Effector memory CD4-positive, alpha-beta T cell (primary cell): ENCODE measurements around the gene RP9.

Source experiments
- DNase-seq, 3 donors: peaks; one replicate each; pipeline ENCODE4 v3.0.0-alpha.2; 2020
- H3K27ac ChIP-seq: 2 replicates; pipeline ENCODE4 v1.7.0; 2013; ENCODE audit warnings: mild to moderate bottlenecking, low read length, moderate library complexity; ENCODE audit not compliant: insufficient read depth, poor library complexity, severe bottlenecking
- H3K27me3 ChIP-seq: replicated peaks from 2 replicates; pipeline ENCODE4 v1.7.0; 2013; ENCODE audit warnings: mild to moderate bottlenecking, low read length; ENCODE audit not compliant: insufficient read depth, control insufficient read depth, poor library complexity, severe bottlenecking
- H3K36me3 ChIP-seq: 2 replicates; pipeline ENCODE4 v1.7.0; 2013; ENCODE audit warnings: mild to moderate bottlenecking, low read length, moderate library complexity; ENCODE audit not compliant: control insufficient read depth, insufficient read depth
- H3K4me1 ChIP-seq: 2 replicates; pipeline ENCODE4 v1.7.0; 2013; ENCODE audit warnings: low read length, mild to moderate bottlenecking; ENCODE audit not compliant: control insufficient read depth, insufficient read depth, poor library complexity, severe bottlenecking
- H3K4me3 ChIP-seq: 2 replicates; pipeline ENCODE4 v1.7.0; 2013; ENCODE audit warnings: low read length, low read depth, mild to moderate bottlenecking; ENCODE audit not compliant: insufficient read depth, poor library complexity, severe bottlenecking
- H3K9me3 ChIP-seq: 2 replicates; pipeline ENCODE4 v1.7.0; 2013; ENCODE audit warnings: mild to moderate bottlenecking, low read length, moderate library complexity; ENCODE audit not compliant: control insufficient read depth

The RP9 gene

DNA sequence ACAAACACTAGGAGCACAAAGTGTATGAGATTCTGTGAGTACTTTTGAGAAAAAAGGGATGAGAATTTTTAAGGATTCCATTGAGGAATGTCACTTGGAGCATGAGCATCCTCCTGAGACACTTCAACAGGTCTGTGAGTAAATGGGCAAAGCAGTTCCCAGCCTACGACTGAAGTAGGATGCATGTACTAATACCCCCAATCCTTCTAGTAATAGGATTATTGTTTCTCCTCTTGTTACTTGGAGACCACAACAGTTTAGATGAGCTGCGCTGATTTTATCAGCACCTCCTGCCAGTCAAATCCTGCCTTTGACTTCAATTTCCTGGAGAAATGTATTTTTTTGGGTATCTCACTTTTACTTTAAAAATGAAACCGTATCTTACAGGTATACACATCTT, 21.0 kb upstream of the RP9 start:
- no peak for DNase-seq
- Histone ChIP-seq H3K9me3 (no peaks in the 10 kb centered on the region), H3K36me3 (no peaks in the 10 kb centered on the region), H3K4me3 (peak overlapping the region; percentile 94), H3K27ac (peak overlapping the region; percentile 79), H3K27me3 (no peaks in the 10 kb centered on the region), H3K4me1 (peaks cover 13% of the 10 kb centered on the region)

DNA sequence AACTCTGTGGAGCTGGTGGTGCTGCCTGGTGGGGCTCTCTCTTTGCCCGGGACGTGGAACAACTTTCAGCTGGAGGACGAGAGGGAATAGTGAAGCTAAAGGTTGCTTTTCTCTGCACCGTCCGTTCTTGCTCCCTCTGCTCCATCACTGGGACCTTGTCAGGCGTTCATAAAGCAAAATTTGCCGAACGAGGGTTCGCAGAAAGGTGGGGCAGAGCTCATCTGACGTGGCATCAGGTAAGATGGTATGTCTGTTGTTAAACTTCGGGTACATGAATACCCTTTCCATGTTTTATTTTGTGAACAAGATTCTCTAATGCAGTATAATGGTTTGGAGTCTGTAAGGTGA, 20.6 kb upstream of the RP9 start:
- Histone ChIP-seq H3K36me3 (no peaks in the 10 kb centered on the region), H3K4me3 (peak overlapping the region; percentile 94), H3K4me1 (peaks cover 13% of the 10 kb centered on the region), H3K27ac (peak overlapping the region; percentile 79), H3K27me3 (no peaks in the 10 kb centered on the region), H3K9me3 (no peaks in the 10 kb centered on the region)
- no peak for DNase-seq

DNA sequence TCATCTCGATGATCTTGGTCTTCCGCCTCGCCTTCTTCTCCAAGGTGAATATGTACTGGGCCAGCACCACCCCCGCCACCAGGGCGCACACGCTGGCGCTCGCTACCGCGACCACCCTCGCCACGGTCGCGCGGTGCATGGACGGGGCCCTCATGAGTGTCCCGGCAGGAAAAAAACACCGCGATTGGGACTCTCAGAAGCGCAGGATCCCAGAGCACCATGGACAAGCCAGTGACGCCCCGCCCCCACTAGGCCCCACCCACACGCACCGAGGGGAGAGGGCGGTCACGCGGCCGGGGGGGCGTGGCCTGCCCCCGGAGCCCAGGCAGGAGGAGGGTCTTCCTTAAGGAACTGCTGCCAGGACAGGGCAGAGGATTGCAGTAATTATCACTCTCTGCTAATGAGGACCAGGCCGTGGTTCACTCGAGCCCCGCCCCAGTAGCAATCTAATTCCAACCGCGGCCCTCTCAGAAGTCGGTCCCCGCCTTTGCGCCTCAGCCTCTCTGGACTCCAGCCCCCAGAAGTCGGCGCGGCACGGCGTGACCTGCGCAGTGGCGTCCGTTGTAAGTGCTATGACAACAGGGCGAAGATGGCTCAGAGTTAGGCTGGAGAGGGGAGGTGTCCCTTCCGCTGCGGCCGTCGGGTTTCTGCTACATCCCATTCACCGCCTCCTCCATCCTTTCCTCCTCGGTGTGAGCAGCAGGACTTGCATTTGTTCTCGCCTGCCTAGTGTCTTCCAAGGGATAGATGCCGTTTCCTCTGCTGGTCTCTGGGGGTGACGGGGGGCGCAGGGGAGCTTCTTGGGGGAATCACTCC, 20.0 kb upstream of the RP9 start, which contains the start of gene BBS9:
TSS of gene BBS9 (plus strand) at position 575 of the 816 bp plus-strand sequence. CDS start 16,689 bp downstream, outside the sequence.
- Histone ChIP-seq H3K4me3 (peak within 1 kb of the TSS; percentile 94), H3K9me3 (no peaks in the 10 kb centered on the region)
- peak; percentile 75 to 86 (median 85) for DNase-seq

DNA sequence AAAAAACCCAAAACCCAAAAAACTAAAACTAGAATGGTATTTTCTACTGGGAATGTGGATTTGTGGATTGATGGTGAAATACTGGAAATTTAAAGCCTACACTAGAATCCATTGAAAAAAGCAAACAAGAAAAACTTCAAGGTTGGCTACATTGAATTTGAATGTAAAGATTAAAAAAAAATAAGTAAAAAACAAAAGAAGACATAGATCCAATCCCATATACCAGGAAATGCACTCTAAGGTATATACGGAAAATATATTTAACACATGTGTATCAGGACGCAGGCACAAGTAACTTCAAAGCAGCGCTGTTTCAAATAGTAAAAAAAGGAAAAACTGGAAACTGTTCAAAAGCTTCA, 19.4 kb upstream of the RP9 start:
- Histone ChIP-seq H3K4me3 (peak overlapping the region; percentile 94), H3K27ac (peak overlapping the region; percentile 79), H3K27me3 (no peaks in the 10 kb centered on the region), H3K36me3 (no peaks in the 10 kb centered on the region), H3K9me3 (no peaks in the 10 kb centered on the region), H3K4me1 (peaks cover 13% of the 10 kb centered on the region)
- no peak for DNase-seq

More for the DNA sequence above, 20.0 kb upstream of the RP9 start, which contains the start of gene BBS9:
- no peaks in the 10 kb centered on the region for H3K36me3 ChIP-seq
- H3K27me3 ChIP-seq = no peaks in the 10 kb centered on the region
- peak within 1 kb of the TSS; percentile 79 for H3K27ac ChIP-seq
- H3K4me1 ChIP-seq = peaks cover 13% of the 10 kb centered on the region

DNA sequence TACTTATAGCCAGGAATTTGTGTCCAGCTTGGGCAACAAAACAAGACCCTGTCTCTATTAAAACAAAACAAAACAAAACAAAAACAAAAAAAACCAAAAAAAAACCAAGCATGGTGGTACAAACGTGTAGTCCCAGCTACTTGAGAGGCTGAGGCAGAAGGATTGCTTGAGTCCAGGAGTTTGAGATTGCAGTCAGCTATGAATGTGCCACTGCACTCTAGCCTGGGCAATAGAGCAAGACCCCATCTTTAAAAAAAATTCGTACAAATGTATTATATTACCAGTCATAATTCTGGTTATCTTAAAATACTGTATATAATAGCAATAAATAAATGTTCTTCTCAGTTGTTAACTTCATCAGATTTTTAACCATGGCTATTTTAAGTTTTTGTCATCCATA, 17.9 kb upstream of the RP9 start:
- peaks cover 1% of the 10 kb centered on the region for H3K27me3 ChIP-seq
- no peaks in the 10 kb centered on the region for H3K36me3 ChIP-seq
- no peak overlapping the region for H3K27ac ChIP-seq
- no peak overlapping the region for H3K4me3 ChIP-seq
- H3K4me1 ChIP-seq = peaks cover 13% of the 10 kb centered on the region
- DNase-seq = no peak
- no peaks in the 10 kb centered on the region for H3K9me3 ChIP-seq

DNA sequence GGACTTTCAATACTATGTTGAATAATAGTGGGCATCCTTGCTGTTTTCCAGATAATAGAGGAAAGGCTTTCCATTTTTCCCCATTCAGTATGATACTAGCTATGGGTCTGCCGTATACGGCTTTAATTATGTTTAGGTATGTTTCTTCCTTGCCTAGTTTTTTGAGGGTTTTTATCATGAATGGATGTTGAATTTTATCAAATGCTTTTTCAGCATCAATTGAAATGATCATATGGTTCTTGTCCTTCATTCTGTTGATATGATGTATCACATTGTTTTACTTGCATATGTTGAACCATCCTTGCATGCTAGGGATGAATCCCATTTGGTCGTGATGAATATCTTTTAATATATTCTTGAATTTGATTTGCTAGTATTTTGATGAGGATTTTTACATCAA, 9.2 kb upstream of the RP9 start:
- DNase-seq = no peak
- Histone ChIP-seq H3K4me3 (no peak overlapping the region), H3K27ac (no peak overlapping the region), H3K36me3 (no peaks in the 10 kb centered on the region), H3K9me3 (no peaks in the 10 kb centered on the region), H3K4me1 (no peaks in the 10 kb centered on the region), H3K27me3 (peaks cover 3% of the 10 kb centered on the region)

DNA sequence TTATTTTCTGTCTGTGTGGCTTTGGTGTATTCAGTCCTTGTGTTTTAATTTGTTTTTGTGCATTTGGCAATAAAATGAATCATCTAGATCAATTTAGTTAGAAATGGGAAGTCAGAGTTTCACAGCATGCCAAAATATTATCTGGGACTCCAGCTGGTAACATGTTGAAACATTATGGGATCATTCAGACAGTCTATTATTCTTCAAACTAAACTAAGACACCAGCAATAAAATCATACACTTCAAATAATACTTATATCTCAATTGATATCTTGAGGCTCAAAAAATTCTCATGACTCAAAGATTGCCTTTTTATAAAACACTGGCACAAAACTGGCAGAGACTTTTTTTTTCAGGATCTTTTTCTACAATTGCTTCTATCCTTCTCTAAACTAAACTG, 5.8 kb upstream of the RP9 start:
- Histone ChIP-seq H3K27ac (no peak overlapping the region), H3K27me3 (no peaks in the 10 kb centered on the region), H3K4me3 (no peak overlapping the region), H3K9me3 (no peaks in the 10 kb centered on the region), H3K36me3 (no peaks in the 10 kb centered on the region), H3K4me1 (no peaks in the 10 kb centered on the region)
- no peak for DNase-seq

DNA sequence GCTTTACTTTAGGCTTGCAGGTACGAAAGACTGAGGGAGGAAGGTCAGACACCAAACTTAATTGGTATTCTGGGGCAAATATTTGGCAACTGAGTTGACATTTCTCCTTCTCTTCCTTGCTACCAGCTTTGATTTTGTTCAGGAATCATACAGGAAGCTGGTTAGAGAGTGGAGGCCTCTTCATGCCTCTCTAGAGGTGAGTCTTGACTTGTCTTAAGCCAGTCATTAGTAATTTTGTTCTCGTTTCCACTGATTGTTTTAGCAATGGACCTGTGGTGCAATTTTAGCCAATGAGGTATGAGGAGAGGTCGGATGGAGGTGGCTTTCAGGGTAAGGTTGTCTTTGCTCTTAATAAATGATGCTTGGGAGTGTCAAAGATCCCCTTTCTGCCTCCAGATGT, 2.4 kb upstream of the RP9 start:
- H3K27me3 ChIP-seq = no peaks in the 10 kb centered on the region
- H3K4me3 ChIP-seq = no peak overlapping the region
- H3K9me3 ChIP-seq = no peaks in the 10 kb centered on the region
- no peak for DNase-seq
- no peak overlapping the region for H3K27ac ChIP-seq
- H3K4me1 ChIP-seq = peaks cover 20% of the 10 kb centered on the region
- no peaks in the 10 kb centered on the region for H3K36me3 ChIP-seq

DNA sequence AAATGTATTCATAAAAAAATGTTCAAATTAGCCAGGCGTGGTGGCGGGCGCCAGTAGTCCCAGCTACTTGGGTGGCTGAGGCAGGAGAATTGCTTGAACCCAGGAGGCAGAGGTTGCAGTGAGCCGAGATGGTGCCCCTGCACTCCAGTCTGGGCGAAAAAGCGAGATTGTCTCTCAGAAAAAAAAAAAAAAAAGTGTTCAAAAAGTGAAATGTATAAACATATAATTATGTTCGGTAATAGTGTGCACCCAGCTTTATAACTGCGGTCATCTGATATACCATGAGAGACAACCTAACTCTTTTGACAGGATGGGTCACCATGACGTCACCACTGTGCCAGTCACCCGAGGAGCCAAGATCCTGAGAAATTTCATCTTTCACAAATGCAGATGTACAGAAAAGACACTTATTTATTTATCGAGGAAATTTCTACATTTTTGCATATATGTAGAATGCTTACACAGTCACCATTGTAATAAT, 594 bp upstream of the RP9 start:
- Histone ChIP-seq H3K36me3 (no peaks in the 10 kb centered on the region), H3K9me3 (no peaks in the 10 kb centered on the region), H3K27me3 (no peaks in the 10 kb centered on the region), H3K4me1 (peaks cover 20% of the 10 kb centered on the region), H3K27ac (no peak overlapping the region), H3K4me3 (peak overlapping the region; percentile 56)
- no peak for DNase-seq

DNA sequence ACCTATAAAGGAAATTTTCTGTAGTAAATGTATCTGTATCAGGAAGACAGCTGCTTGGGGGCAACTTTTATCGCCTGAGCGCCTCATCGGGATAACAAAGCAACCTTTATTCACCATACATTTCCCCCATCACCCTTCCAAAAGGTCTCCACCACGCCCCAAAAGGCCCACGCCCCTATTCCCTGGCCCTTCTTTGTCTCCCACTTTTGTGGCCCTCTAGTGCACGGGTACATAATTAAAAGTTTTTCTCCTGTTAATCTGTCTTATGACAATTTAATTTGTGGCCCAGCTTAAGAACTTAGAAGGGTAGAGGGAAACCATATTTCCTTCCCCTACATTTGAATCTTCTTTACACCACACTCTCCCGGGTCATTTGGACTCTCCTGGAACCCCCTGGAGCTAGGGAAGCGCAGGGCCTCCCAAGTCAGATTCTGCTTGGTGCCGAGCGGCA, 625 bp downstream of the RP9 start:
- Histone ChIP-seq H3K36me3 (no peaks in the 10 kb centered on the region), H3K27ac (peak overlapping the region; percentile 67), H3K4me3 (peak overlapping the region; percentile 76), H3K4me1 (peaks cover 20% of the 10 kb centered on the region), H3K9me3 (no peaks in the 10 kb centered on the region), H3K27me3 (no peaks in the 10 kb centered on the region)
- peak in 1 of 3 donors; percentile 3 for DNase-seq
